ENCODE measurements around the gene SKAP1. TPM values are rescaled to one million over a fixed set of nuclear protein-coding genes. Genes with fewer than 3 reads are reported as not detected.

The SKAP1 gene
- total and polyA plus RNA-seq, 2 experiments from 2014 or later, result 0.27 TPM; not detected in 1

- H3K27ac Mint-ChIP-seq, result no peak overlapping the region
- peaks cover 4% of the 10 kb centered on the region; the same call in 1 of the 2 replicates for H3K27me3 ChIP-seq (ENCODE audit: insufficient read depth)
- no peak overlapping the region for H3K27ac ChIP-seq (ENCODE audit: low read depth)
- TF ChIP-seq ETS1 (IDR thresholded peaks at IDR 0.05), result no peak
- TF ChIP-seq NANOG (IDR thresholded peaks at IDR 0.05; ENCODE audit: borderline replicate concordance), result no peak
- no peak for TF ChIP-seq REST (IDR thresholded peaks at IDR 0.05; ENCODE audit: unreplicated experiment)
- no peak for TF ChIP-seq CREB1 (CRISPR knock-in tag; IDR thresholded peaks at IDR 0.05; ENCODE audit: low read depth)
- TF ChIP-seq ZNF331 (CRISPR knock-in tag; IDR thresholded peaks at IDR 0.05; ENCODE audit: low read depth), result no peak
- no peak for TF ChIP-seq ZNF114 (CRISPR knock-in tag; IDR thresholded peaks at IDR 0.05)
- peaks cover 30% of the 10 kb centered on the region for H3K4me1 Mint-ChIP-seq
- H3K4me3 Mint-ChIP-seq, result no peak overlapping the region
- ATAC-seq (no peak), DNase-seq (ENCODE audit: low spot score) (no peak)
- peaks cover 7% of the 10 kb centered on the region for H3K27me3 Mint-ChIP-seq (ENCODE audit: insufficient read depth, low read depth, poor library complexity)
- H3K9me2 ChIP-seq (ENCODE audit: insufficient read depth), result no peaks in the 10 kb centered on the region
- H3K36me3 ChIP-seq (ENCODE audit: insufficient read depth), result no peaks in the 10 kb centered on the region
- no peak overlapping the region for H2AFZ ChIP-seq
- H3K79me2 ChIP-seq (replicated peaks; ENCODE audit: insufficient read depth), result no peaks in the 10 kb centered on the region
- no peak overlapping the region for H3K4me2 ChIP-seq
- no peaks in the 10 kb centered on the region for H3K9me3 Mint-ChIP-seq
- no peaks in the 10 kb centered on the region for H3K36me3 Mint-ChIP-seq (ENCODE audit: low read depth)
- no peak overlapping the region for H3K4me3 ChIP-seq
- peaks cover 26% of the 10 kb centered on the region for H3K4me1 ChIP-seq (ENCODE audit: insufficient read depth)
- H3F3A ChIP-seq (replicated peaks; ENCODE audit: low read depth), result no peaks in the 10 kb centered on the region
- H4K20me1 ChIP-seq (replicated peaks; ENCODE audit: insufficient read depth), result no peaks in the 10 kb centered on the region
Measured at GRCh38 chr17:48223945-48224344, 206.1 kb downstream of the SKAP1 start.

GRCh38 chr17:48219617-48220016 lies 210.4 kb downstream of the SKAP1 start:
- Mint-ChIP-seq H3K4me1 (peaks cover 14% of the 10 kb centered on the region), H3K9me3 (no peaks in the 10 kb centered on the region), H3K27me3 (ENCODE audit: insufficient read depth, low read depth, poor library complexity) (peaks cover 7% of the 10 kb centered on the region), H3K4me3 (no peak overlapping the region), H3K27ac (no peak overlapping the region), H3K36me3 (ENCODE audit: low read depth) (no peaks in the 10 kb centered on the region)
- Histone ChIP-seq H3K4me3 (no peak overlapping the region), H2AFZ (no peak overlapping the region), H3K27me3 (ENCODE audit: insufficient read depth) (peaks cover 6% of the 10 kb centered on the region; the same call in 1 of the 2 replicates), H3K9me2 (ENCODE audit: insufficient read depth) (no peaks in the 10 kb centered on the region), H4K20me1 (replicated peaks; ENCODE audit: insufficient read depth) (no peaks in the 10 kb centered on the region), H3K4me2 (no peak overlapping the region), H3K4me1 (ENCODE audit: insufficient read depth) (peaks cover 11% of the 10 kb centered on the region), H3K79me2 (replicated peaks; ENCODE audit: insufficient read depth) (no peaks in the 10 kb centered on the region), H3K27ac (ENCODE audit: low read depth) (no peak overlapping the region), H3K36me3 (ENCODE audit: insufficient read depth) (no peaks in the 10 kb centered on the region), H3F3A (replicated peaks; ENCODE audit: low read depth) (no peaks in the 10 kb centered on the region)
- DNase-seq (ENCODE audit: low spot score), result peak; percentile 49
- ATAC-seq, result peak; percentile 85
- TF ChIP-seq JUNB (IDR thresholded peaks at IDR 0.05; ENCODE audit: unreplicated experiment) (no peak), ZNF462 (CRISPR knock-in tag; IDR thresholded peaks at IDR 0.05) (no peak), ZNF331 (CRISPR knock-in tag; IDR thresholded peaks at IDR 0.05; ENCODE audit: low read depth) (no peak), NANOG (IDR thresholded peaks at IDR 0.05; ENCODE audit: borderline replicate concordance) (no peak), POLR2AphosphoS5 (IDR thresholded peaks at IDR 0.05; ENCODE audit: low read depth) (no peak), STAT1 (IDR thresholded peaks at IDR 0.05; ENCODE audit: unreplicated experiment) (no peak), EZH2phosphoT487 (IDR thresholded peaks at IDR 0.05; ENCODE audit: unreplicated experiment) (no peak), ZNF114 (CRISPR knock-in tag; IDR thresholded peaks at IDR 0.05) (no peak), CREB1 (CRISPR knock-in tag; IDR thresholded peaks at IDR 0.05; ENCODE audit: low read depth) (no peak)

All from GM23338 (cell line).